K562 (cell line): Measurements from ENCODE around the gene TMEM89. TPM values are rescaled to one million over a fixed set of nuclear protein-coding genes. Genes with fewer than 3 reads are reported as not detected.
A peak's percentile ranks its signal among the peaks of the same experiment; 100 is the strongest.

Experiments used
- ATF7 ChIP-seq: fragments of 450-650 bp; IDR thresholded peaks from 2 replicates; pipeline ENCODE4 v1.7.1; 2014; ENCODE audit warnings: mild to moderate bottlenecking, moderate library complexity
- BDP1 ChIP-seq: IDR thresholded peaks from 3 replicates; pipeline ENCODE4 v1.6.1; 2011; ENCODE audit not compliant: insufficient read length, insufficient read depth
- CREB1 ChIP-seq, 2 experiments: sonication (generic) in 1 of 2; formaldehyde crosslinking in 1 of 2; IDR thresholded peaks; 2 replicates each; pipeline versions ENCODE4 v1.6.1 to v1.8.0; 2012 to 2022; ENCODE audit warnings: inconsistent platforms in 1 of 2, mild to moderate bottlenecking in 1 of 2, missing genetic modification reagents in 1 of 2, moderate library complexity in 1 of 2
- FOXK2 ChIP-seq, 2 experiments: fragments of 450-650 bp; IDR thresholded peaks in 1 of 2; conservative IDR thresholded peaks in 1 of 2; 2 replicates each; pipeline ENCODE4 v1.6.1; 2016; ENCODE audit warnings: low read depth in 2 of 2, mild to moderate bottlenecking in 1 of 2
- KAT7 ChIP-seq: sonication (generic); formaldehyde crosslinking; IDR thresholded peaks from 2 replicates; pipeline ENCODE4 v1.8.0; 2022; ENCODE audit warnings: missing genetic modification reagents, mild to moderate bottlenecking, borderline replicate concordance
- KDM5B ChIP-seq: fragments of 200-600 bp; sonication (generic); IDR thresholded peaks from 2 replicates; pipeline ENCODE4 v1.6.1; 2012; ENCODE audit warnings: low read depth, mild to moderate bottlenecking, moderate library complexity, low read length, control low read depth, inconsistent platforms; ENCODE audit not compliant: insufficient replicate concordance
- POLR2AphosphoS2 ChIP-seq: IDR thresholded peaks from 2 replicates; pipeline ENCODE4 v1.6.1; 2012; ENCODE audit warnings: low read length, improper control_type of control experiment
- POLR2B ChIP-seq: fragments of 450-650 bp; IDR thresholded peaks from 2 replicates; pipeline ENCODE4 v1.6.1; 2018; ENCODE audit warnings: low read depth; ENCODE audit not compliant: partially characterized antibody
- POLR2G ChIP-seq: fragments of 200-400 bp; formaldehyde crosslinking; IDR thresholded peaks from 2 replicates; pipeline ENCODE4 v1.6.1; 2017; ENCODE audit warnings: low read depth, mild to moderate bottlenecking, antibody characterized with exemption, low read length, moderate library complexity
- RBFOX2 ChIP-seq: fragments of 200-400 bp; formaldehyde crosslinking; IDR thresholded peaks from 2 replicates; pipeline ENCODE4 v1.6.1; 2017; ENCODE audit warnings: low read depth, mild to moderate bottlenecking, low read length, moderate library complexity
- REST ChIP-seq, 2 experiments: fragments of 450-650 bp; formaldehyde crosslinking in 1 of 2; IDR thresholded peaks; 2 replicates each; pipeline versions ENCODE4 v1.4.0 to v1.6.1; 2014 to 2020; ENCODE audit warnings: mild to moderate bottlenecking in 2 of 2, borderline replicate concordance in 1 of 2, low read depth in 1 of 2
- SIX5 ChIP-seq, 2 experiments: IDR thresholded peaks; 2 replicates each; pipeline ENCODE4 v1.6.1; 2011; ENCODE audit warnings: low read length in 2 of 2, borderline replicate concordance in 1 of 2, low read depth in 1 of 2, mild to moderate bottlenecking in 1 of 2, moderate library complexity in 1 of 2; ENCODE audit not compliant: insufficient read depth in 1 of 2
- TCF7L2 ChIP-seq: fragments of 150-350 bp; IDR thresholded peaks from 2 replicates; pipeline ENCODE4 v1.6.1; 2016; ENCODE audit warnings: low read depth, mild to moderate bottlenecking, low read length, moderate library complexity
- TGIF2 ChIP-seq: sonication (generic); formaldehyde crosslinking; IDR thresholded peaks from 2 replicates; pipeline ENCODE4 v1.8.1; 2022; ENCODE audit warnings: mild to moderate bottlenecking, missing genetic modification reagents, moderate library complexity
- YY1 ChIP-seq, 3 experiments: IDR thresholded peaks; 2 replicates each; pipeline ENCODE4 v1.6.1; 2011; ENCODE audit warnings: low read length in 2 of 3, mild to moderate bottlenecking in 2 of 3, moderate library complexity in 2 of 3, borderline replicate concordance in 1 of 3, control low read depth in 1 of 3, low read depth in 1 of 3; ENCODE audit not compliant: insufficient read depth in 3 of 3, insufficient replicate concordance in 2 of 3, control insufficient read depth in 1 of 3, insufficient read length in 1 of 3; ENCODE audit errors: extremely low read depth in 1 of 3
- ZNF232 ChIP-seq: sonication (generic); formaldehyde crosslinking; IDR thresholded peaks from 2 replicates; pipeline ENCODE4 v1.8.0; 2022; ENCODE audit warnings: mild to moderate bottlenecking, missing genetic modification reagents
- ZNF282 ChIP-seq: sonication (generic); formaldehyde crosslinking; IDR thresholded peaks from 2 replicates; pipeline ENCODE4 v1.8.1; 2023; ENCODE audit warnings: missing genetic modification reagents
- ZNF766 ChIP-seq: fragments of 200-800 bp; sonication (Bioruptor generic); conservative IDR thresholded peaks from 2 replicates; pipeline ENCODE4 v1.6.1; 2016; ENCODE audit warnings: missing genetic modification characterization, missing compliant biosample characterization
- polyA plus RNA-seq, 8 experiments: library from polyadenylated mRNA; depleted of rRNA in 4 of 8; stranded (reverse) in 5 of 8; unstranded in 3 of 8; fragments of >200 nt; fragmentation: Nextera tagmentation in 2 of 8; fragmentation: Illumina TruSeq in 1 of 8; extraction: Ambion mirVana in 2 of 8; extraction: Trizol in 1 of 8; gene quantifications; 2 replicates each; pipeline versions ENCODE4 v1.2.1 to v1.2.3, GENCODE V29; 2011 to 2014; ENCODE audit warnings: inconsistent platforms in 1 of 8, missing spikeins in 1 of 8
- total RNA-seq, 7 experiments: library from RNA; depleted of rRNA in 6 of 7; stranded (reverse); fragments of >200 nt in 6 of 7; fragmentation: Illumina TruSeq in 2 of 7; extraction: Trizol in 2 of 7; gene quantifications; 2 replicates each; pipeline versions ENCODE4 v1.2.1 to v1.2.3, GENCODE V29; 2011 to 2021; ENCODE audit warnings: low replicate concordance in 1 of 7

The TMEM89 gene
- total and polyA plus RNA-seq, 9 of the 15 experiments (the other 6 are each of a cell fraction or from before 2014, with no cell fraction given) = not detected

GRCh38 chr3:48662753-48663488 is 41.4 kb upstream of the TMEM89 start, which contains the start of gene CELSR3 (continued):
- peak; percentile 62 for TF ChIP-seq REST (IDR thresholded peaks at IDR 0.05; ENCODE audit: borderline replicate concordance)
- peak; percentile 89 for TF ChIP-seq REST (CRISPR knock-in tag; IDR thresholded peaks at IDR 0.05; ENCODE audit: low read depth)
- TF ChIP-seq YY1 (IDR thresholded peaks at IDR 0.05; ENCODE audit: borderline replicate concordance in 1 of 3, control insufficient read depth in 1 of 3, extremely low read depth in 1 of 3, insufficient read depth in 3 of 3, insufficient read length in 1 of 3, insufficient replicate concordance in 2 of 3, low read depth in 1 of 3, low read length in 2 of 3) = peak; percentile 71 to 95 (median 92)
- peak; percentile 93 for TF ChIP-seq ATF7
- peak; percentile 84 for TF ChIP-seq TCF7L2
- 0 out of 2 replicates have a peak, but pooled peaks have one; percentile 22 for TF ChIP-seq POLR2AphosphoS2
- no peak for TF ChIP-seq CREB1 (IDR thresholded peaks at IDR 0.05)
- TF ChIP-seq CREB1 (CRISPR knock-in tag; IDR thresholded peaks at IDR 0.05) = peak; percentile 12; the same call in 1 of the 2 replicates
- peak; percentile 12; the same call in 1 of the 2 replicates for TF ChIP-seq RBFOX2
- TF ChIP-seq ZNF766 (CRISPR knock-in tag) = 0 out of 2 replicates have a peak, but pooled peaks have one; percentile 9
- no peak for TF ChIP-seq TGIF2 (CRISPR knock-in tag)
- peak; percentile 18 to 37; a peak in 1 of 4 replicates for TF ChIP-seq SIX5 (IDR thresholded peaks at IDR 0.05; ENCODE audit: borderline replicate concordance in 1 of 2, insufficient read depth in 1 of 2, low read depth in 1 of 2, low read length in 2 of 2)
- TF ChIP-seq BDP1 = no peak
- no peak; the same call in 1 of the 2 replicates for TF ChIP-seq ZNF232 (CRISPR knock-in tag)
- peak; percentile 27 for TF ChIP-seq POLR2B
- TF ChIP-seq ZNF282 (CRISPR knock-in tag) = 0 out of 2 replicates have a peak, but pooled peaks have one; percentile 48
- TF ChIP-seq FOXK2 (conservative IDR thresholded peaks at IDR 0.05 in 1 of 2, IDR thresholded peaks at IDR 0.05 in 1 of 2; ENCODE audit: low read depth in 2 of 2) = peak in 1 of 2 experiments; percentile 95; a peak in 2 of 4 replicates
- peak; percentile 11 for TF ChIP-seq KDM5B
- 0 out of 2 replicates have a peak, but pooled peaks have one; percentile 1 for TF ChIP-seq KAT7 (CRISPR knock-in tag)
- TF ChIP-seq POLR2G = peak; percentile 53
